Heart left ventricle (tissue), 16 donors: ENCODE data around the gene DNM1. TPM values are rescaled to one million over a fixed set of nuclear protein-coding genes. Genes with fewer than 3 reads are reported as not detected.

Experiments
- ATAC-seq, 4 donors: fragments of 200-7000 bp; cut with Tn5 transposase; one replicate each; pipeline ENCODE4 v1.9.1; 2020 to 2022; ENCODE audit warnings: moderate library complexity in 4 of 4, mild to moderate bottlenecking in 3 of 4, moderate number of reproducible peaks in 1 of 4
- DNase-seq, 5 donors: peaks; one replicate each; pipeline ENCODE4 v3.0.0-alpha.2; 2020
- H3K27ac ChIP-seq, 12 donors: fragments of 200-600 bp; sonication (generic) in 4 of 12; one replicate each; pipeline versions ENCODE4 v1.5.0 to v1.8.0; 2016 to 2022; ENCODE audit warnings: mild to moderate bottlenecking in 2 of 12
- H3K27me3 ChIP-seq, 9 donors: fragments of 200-600 bp; sonication (generic) in 2 of 9; one replicate each; pipeline versions ENCODE4 v1.5.1 to v1.8.0; 2016 to 2022; ENCODE audit warnings: mild to moderate bottlenecking in 3 of 9
- H3K36me3 ChIP-seq, 9 donors: fragments of 200-600 bp; sonication (generic) in 2 of 9; one replicate each; pipeline versions ENCODE4 v1.5.0 to v1.8.0; 2018 to 2022; ENCODE audit warnings: mild to moderate bottlenecking in 2 of 9
- H3K4me1 ChIP-seq, 12 donors: fragments of 200-600 bp; sonication (generic) in 4 of 12; one replicate each; pipeline versions ENCODE4 v1.5.0 to v1.8.0; 2016 to 2022; ENCODE audit warnings: mild to moderate bottlenecking in 3 of 12
- H3K4me3 ChIP-seq, 12 donors: fragments of 200-600 bp; sonication (generic) in 4 of 12; one replicate each; pipeline versions ENCODE4 v1.5.0 to v1.8.0; 2017 to 2022; ENCODE audit warnings: mild to moderate bottlenecking in 9 of 12, moderate library complexity in 4 of 12
- H3K9me3 ChIP-seq, 12 donors: fragments of 200-600 bp; sonication (generic) in 4 of 12; one replicate each; pipeline versions ENCODE4 v1.5.0 to v1.8.0; 2016 to 2022; ENCODE audit warnings: mild to moderate bottlenecking in 1 of 12
- POLR2A ChIP-seq, 2 donors: fragments of 450-650 bp; IDR thresholded peaks; one replicate each; pipeline ENCODE4 v1.6.1; 2017; ENCODE audit warnings: antibody characterized with exemption in 2 of 2, mild to moderate bottlenecking in 2 of 2, moderate library complexity in 2 of 2
- WGBS, 4 donors: extraction: QIAGEN DNeasy Blood & Tissue Kit in 2 of 4; methylation state at CpG; one replicate each; pipeline versions ENCODE4 v1.1.5 to v1.1.7; 2013 to 2018; 5-methylcytosine and 5-hydroxymethylcytosine counted together
- intact Hi-C, 10 donors: fragments of 100-400 bp; cut with DNase I; formaldehyde crosslinking; loops; one replicate each; pipeline versions ENCODE4 v1.11.1 to v1.14.2; 2022
- polyA plus RNA-seq, 2 donors: library from polyadenylated mRNA; stranded (reverse); fragments of 200-250 nt; gene quantifications; one replicate each; pipeline ENCODE4 v1.2.3, GENCODE V29; 2013
- total RNA-seq, 9 donors: library from RNA; depleted of rRNA in 2 of 9; stranded (reverse); fragments of >200 nt in 2 of 9; fragmentation: NEBNext Ultra II Directional in 3 of 9; extraction: Animal tissue kit (Norgen Biotek cat#: 25700) in 3 of 9; gene quantifications; one replicate each; pipeline versions ENCODE4 v1.1.0 to v1.2.4, GENCODE V29; 2016 to 2023
- TF ChIP-seq, protein P1 (sequence below), 12 donors: fragments of 200-600 bp; sonication (generic) in 4 of 12; IDR thresholded peaks; one replicate each; pipeline versions ENCODE4 v1.5.0 to v1.8.0; 2018 to 2022; ENCODE audit warnings: antibody characterized with exemption in 12 of 12, mild to moderate bottlenecking in 5 of 12
- donor health status: ischemic (EF 13 %, LVEDD 7.1; RV severe dilation, severe dysfunction).
- donor health status: healthy with polysubstance abuse.
- donor health status: DM: no; HTN: yes; CAD: no.
- donor health status: DM: no; HTN: no; CAD: no.
- donor health status: ischemic (EF 25% LVEDD 6.9; RV normal size, moderate dysfunction).
- donor health status: ischemic (EF 25% LVEDD 5.7; RV mildly dilated, moderate dysfunction).
- donor health status: healthy.
- donor health status: DM: yes; HTN: yes; CAD: no.
- donor health status: ischemic (EF 35%, LVEDD 5.7; RV mildly dilated, moderate dysfunction).
- donor health status: nonischemic (EF 11% LVEDD 7.7; RV severe dilation, severe dysfunction).
- donor health status: DM: yes; HTN: yes; CAD: no.
- donor health status: PGD.
- donor health status: ischemic (EF 29% LVEDD 5.4; RV normal size, mild dysfunction).
- donor health status: nonischemic (EF 23%, LVEDD 6.1; RV moderate dilation, normal function).

Gene DNM1
- total and polyA plus RNA-seq, 11 donors, result 1.6 to 17.2 (median 3.6) TPM

GRCh38 chr9:128294142-128294541 lies 91.0 kb downstream of the DNM1 start:
- DNase-seq, result no peak
- Histone ChIP-seq H3K27ac (no peak overlapping the region), H3K9me3 (no peaks in the 10 kb centered on the region), H3K4me1 (peaks cover 0 to 6% (median 0%) of the 10 kb centered on the region in 12 donors), H3K27me3 (no peaks in the 10 kb centered on the region), H3K36me3 (peaks cover 0 to 15% (median under 1%) of the 10 kb centered on the region in 9 donors), H3K4me3 (no peak overlapping the region)
- 88 to 98% (median 92%) methylated on average over 4 of the region's 4 CpGs for WGBS, 4 donors
- no peak for ATAC-seq
- TF ChIP-seq POLR2A (IDR thresholded peaks at IDR 0.05), result no peak
- TF ChIP-seq, protein P1, sequence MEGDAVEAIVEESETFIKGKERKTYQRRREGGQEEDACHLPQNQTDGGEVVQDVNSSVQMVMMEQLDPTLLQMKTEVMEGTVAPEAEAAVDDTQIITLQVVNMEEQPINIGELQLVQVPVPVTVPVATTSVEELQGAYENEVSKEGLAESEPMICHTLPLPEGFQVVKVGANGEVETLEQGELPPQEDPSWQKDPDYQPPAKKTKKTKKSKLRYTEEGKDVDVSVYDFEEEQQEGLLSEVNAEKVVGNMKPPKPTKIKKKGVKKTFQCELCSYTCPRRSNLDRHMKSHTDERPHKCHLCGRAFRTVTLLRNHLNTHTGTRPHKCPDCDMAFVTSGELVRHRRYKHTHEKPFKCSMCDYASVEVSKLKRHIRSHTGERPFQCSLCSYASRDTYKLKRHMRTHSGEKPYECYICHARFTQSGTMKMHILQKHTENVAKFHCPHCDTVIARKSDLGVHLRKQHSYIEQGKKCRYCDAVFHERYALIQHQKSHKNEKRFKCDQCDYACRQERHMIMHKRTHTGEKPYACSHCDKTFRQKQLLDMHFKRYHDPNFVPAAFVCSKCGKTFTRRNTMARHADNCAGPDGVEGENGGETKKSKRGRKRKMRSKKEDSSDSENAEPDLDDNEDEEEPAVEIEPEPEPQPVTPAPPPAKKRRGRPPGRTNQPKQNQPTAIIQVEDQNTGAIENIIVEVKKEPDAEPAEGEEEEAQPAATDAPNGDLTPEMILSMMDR (IDR thresholded peaks at IDR 0.05), result no peak
- intact Hi-C loops, result loop anchor here in 3 of 10 donors (2.0 to 10.0 kb wide), 3 partner anchors 47 to 341 kb away; partner anchors contain the start of gene SLC27A4 (in 2 of the 3)

GRCh38 chr9:128296340-128297220 lies 93.4 kb downstream of the DNM1 start:
- Histone ChIP-seq H3K27ac (no peak overlapping the region), H3K36me3 (peaks cover 0 to 6% (median 0%) of the 10 kb centered on the region in 9 donors), H3K4me3 (no peak overlapping the region), H3K4me1 (peaks cover 0 to 6% (median 0%) of the 10 kb centered on the region in 12 donors), H3K9me3 (no peaks in the 10 kb centered on the region), H3K27me3 (no peaks in the 10 kb centered on the region)
- DNase-seq (no peak), ATAC-seq (no peak)
- intact Hi-C loops, result loop anchor here in 6 of 10 donors (2.0 to 10.0 kb wide), 7 partner anchors 44 to 338 kb away; partner anchors contain the start of gene SLC27A4 (in 4 of the 6)
- TF ChIP-seq POLR2A (IDR thresholded peaks at IDR 0.05), result no peak
- TF ChIP-seq, protein P1 (IDR thresholded peaks at IDR 0.05), result no peak
- WGBS, 4 donors, result 89 to 92% (median 90%) methylated on average over 16 of the region's 16 CpGs

DNA sequence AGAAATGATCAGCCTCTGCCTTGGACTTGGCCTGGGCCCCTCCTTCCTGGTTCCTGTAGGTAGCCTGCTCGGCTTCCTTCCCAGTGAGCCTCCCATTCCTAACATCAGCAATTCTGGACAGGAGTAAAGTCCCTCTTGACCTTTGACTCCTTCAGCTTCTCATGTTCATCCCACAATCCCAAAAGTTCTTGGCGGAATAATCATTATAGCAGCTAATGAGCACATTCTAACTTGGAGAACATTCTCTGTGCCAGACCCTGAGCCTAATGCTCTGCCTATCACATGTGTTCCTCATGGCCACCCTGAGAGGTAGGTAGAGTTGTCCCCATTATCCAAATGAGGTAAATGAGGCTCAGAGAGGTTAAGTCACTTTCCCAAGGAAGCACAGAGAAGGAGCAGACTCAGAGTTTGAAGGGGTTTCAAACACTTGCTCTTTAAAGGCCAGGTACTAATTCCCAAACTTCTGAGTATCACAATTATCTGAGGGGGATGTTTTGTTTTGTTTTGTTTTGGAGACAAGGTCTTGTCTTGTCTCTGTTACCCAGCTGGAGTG lies 94.1 kb downstream of the DNM1 start:
- TF ChIP-seq POLR2A (IDR thresholded peaks at IDR 0.05), result no peak
- TF ChIP-seq, protein P1 (IDR thresholded peaks at IDR 0.05), result no peak
- Histone ChIP-seq H3K4me1 (peaks cover 0 to 6% (median 0%) of the 10 kb centered on the region in 12 donors), H3K27ac (no peak overlapping the region), H3K36me3 (peaks cover 0 to 6% (median 0%) of the 10 kb centered on the region in 9 donors), H3K27me3 (no peaks in the 10 kb centered on the region), H3K9me3 (no peaks in the 10 kb centered on the region), H3K4me3 (no peak overlapping the region)
- intact Hi-C loops, result loop anchor here in 6 of 10 donors (2.0 to 10.0 kb wide), 7 partner anchors 44 to 338 kb away; partner anchors contain the start of gene SLC27A4 (in 4 of the 6)
- 88 to 98% (median 94%) methylated on average over 1 to 2 of the region's 2 CpGs for WGBS, 4 donors
- ATAC-seq, result no peak
- DNase-seq, result no peak
